K562 (cell line): ENCODE results near the gene CMIP. TPM values are rescaled to one million over a fixed set of nuclear protein-coding genes. Genes with fewer than 3 reads are reported as not detected.

Experiments used
- ATAC-seq: fragments of 200-7000 bp; cut with Tn5 transposase; 3 replicates; pipeline ENCODE4 v1.9.1; 2020; ENCODE audit warnings: moderate library complexity
- BruUV-seq: library from RNA; stranded (reverse); fragments of 400-500 nt; replicated peaks from 2 replicates; lab custom pipeline; 2021; lab: Mats Ljungman, UMichigan
- CTCF ChIA-PET: fragments of 300-600 bp; formaldehyde crosslinking; extraction: SDS; loops from one replicate; lab custom pipeline; 2021; ENCODE audit warnings: low intra/inter-chr PET ratio; lab: Yijun Ruan, JAX
- POLR2A ChIA-PET: fragments of 300-600, 350-650 bp; sonication (Branson Sonifier 250); formaldehyde crosslinking; extraction: SDS; loops from one replicate; lab custom pipeline; 2021; ENCODE audit warnings: antibody characterized with exemption, inconsistent platforms; lab: Yijun Ruan, JAX
- DNase-seq, 4 experiments: peaks; one replicate each; pipeline versions ENCODE4 v3.0.0 to v3.0.0-alpha.2; 2011 to 2018; ENCODE audit warnings: low spot score in 3 of 4, mixed read lengths in 3 of 4; ENCODE audit errors: extremely low read depth in 1 of 4
- FAIRE-seq: peaks from 2 replicates; lab custom pipeline; 2011; peaks lifted over from hg19 to GRCh38; lab: Jason Lieb, UNC
- H2AFZ ChIP-seq: 2 replicates; pipeline ENCODE4 v1.6.0; 2011; ENCODE audit warnings: low read depth, low read length, control low read depth, inconsistent platforms
- H3K27ac ChIP-seq: fragments of 200-600 bp; 3 replicates; pipeline ENCODE4 v1.8.0; 2011; ENCODE audit warnings: low read depth, mild to moderate bottlenecking, control low read depth, inconsistent platforms, low read length, moderate library complexity, mixed read lengths; ENCODE audit errors: extremely low read depth
- H3K27me3 ChIP-seq, 2 experiments: fragments of 300-600 bp in 1 of 2; 2 replicates in 1 of 2; 3 replicates in 1 of 2; pipeline versions ENCODE4 v1.6.0 to v1.8.0; 2011; ENCODE audit warnings: inconsistent platforms in 2 of 2, low read length in 2 of 2, mild to moderate bottlenecking in 1 of 2, mixed read lengths in 1 of 2, moderate library complexity in 1 of 2; ENCODE audit not compliant: control insufficient read depth in 2 of 2, insufficient read depth in 2 of 2
- H3K36me3 ChIP-seq: fragments of 300-600 bp; 3 replicates; pipeline ENCODE4 v1.8.0; 2011; ENCODE audit warnings: mild to moderate bottlenecking, low read length, inconsistent platforms; ENCODE audit not compliant: control insufficient read depth, insufficient read depth
- H3K4me1 ChIP-seq, 2 experiments: fragments of 200-600 bp in 1 of 2; replicated peaks in 1 of 2; 2 replicates in 1 of 2; 3 replicates in 1 of 2; pipeline versions ENCODE4 v1.5.1 to v1.8.0; 2011; ENCODE audit warnings: inconsistent platforms in 2 of 2, low read length in 2 of 2, mild to moderate bottlenecking in 1 of 2, mixed read lengths in 1 of 2, moderate library complexity in 1 of 2; ENCODE audit not compliant: control insufficient read depth in 2 of 2, insufficient read depth in 2 of 2
- H3K4me2 ChIP-seq: 2 replicates; pipeline ENCODE4 v1.6.1; 2011; ENCODE audit warnings: low read length, control low read depth, inconsistent platforms, mixed read lengths; ENCODE audit not compliant: insufficient read depth
- H3K4me3 ChIP-seq: fragments of 200-600 bp; sonication (generic), shearing (Covaris generic); 2 replicates; pipeline ENCODE4 v1.5.1; 2016; ENCODE audit warnings: control low read depth, inconsistent platforms
- H3K79me2 ChIP-seq: fragments of 200-600 bp; 3 replicates; pipeline ENCODE4 v1.8.0; 2011; ENCODE audit warnings: low read length, inconsistent platforms; ENCODE audit not compliant: control insufficient read depth, insufficient read depth
- H3K9ac ChIP-seq, 2 experiments: 2 replicates each; pipeline versions ENCODE4 v1.6.0 to v1.6.1; 2011; ENCODE audit warnings: low read depth in 2 of 2, low read length in 2 of 2, control low read depth in 1 of 2, inconsistent platforms in 1 of 2, mild to moderate bottlenecking in 1 of 2, mixed read lengths in 1 of 2; ENCODE audit not compliant: insufficient read depth in 1 of 2
- H3K9me1 ChIP-seq: one replicate; pipeline ENCODE4 v1.6.0; 2011; ENCODE audit warnings: inconsistent platforms, mild to moderate bottlenecking, low read length, moderate library complexity; ENCODE audit not compliant: control insufficient read depth, insufficient read depth
- H3K9me3 ChIP-seq: replicated peaks from 2 replicates; pipeline ENCODE4 v1.5.1; 2011; ENCODE audit warnings: low read depth, low read length, inconsistent platforms; ENCODE audit not compliant: control insufficient read depth, insufficient read depth
- H4K20me1 ChIP-seq: replicated peaks from 2 replicates; pipeline ENCODE4 v1.6.1; 2011; ENCODE audit warnings: low read length, inconsistent platforms, mixed read lengths; ENCODE audit not compliant: control insufficient read depth, insufficient read depth
- HDAC2 ChIP-seq: fragments of 450-650 bp; IDR thresholded peaks from 2 replicates; pipeline ENCODE4 v1.6.1; 2016; ENCODE audit warnings: mild to moderate bottlenecking
- HMG20A ChIP-seq: fragments of 450-650 bp; formaldehyde crosslinking; conservative IDR thresholded peaks from 2 replicates; pipeline ENCODE4 v1.4.0; 2020; ENCODE audit warnings: mild to moderate bottlenecking, mixed read lengths
- POLR2AphosphoS5 ChIP-seq: IDR thresholded peaks from 2 replicates; pipeline ENCODE4 v1.6.1; 2011; ENCODE audit warnings: mild to moderate bottlenecking, low read depth, low read length, moderate library complexity; ENCODE audit not compliant: control insufficient read depth, insufficient read depth
- POLR2B ChIP-seq: fragments of 450-650 bp; IDR thresholded peaks from 2 replicates; pipeline ENCODE4 v1.6.1; 2018; ENCODE audit warnings: low read depth; ENCODE audit not compliant: partially characterized antibody
- POLR2G ChIP-seq: fragments of 200-400 bp; formaldehyde crosslinking; IDR thresholded peaks from 2 replicates; pipeline ENCODE4 v1.6.1; 2017; ENCODE audit warnings: low read depth, mild to moderate bottlenecking, antibody characterized with exemption, low read length, moderate library complexity
- RBM22 ChIP-seq: fragments of 200-400 bp; formaldehyde crosslinking; IDR thresholded peaks from 2 replicates; pipeline ENCODE4 v1.6.1; 2018; ENCODE audit warnings: low read length, low read depth; ENCODE audit not compliant: poor library complexity, severe bottlenecking
- ZBTB1 ChIP-seq: sonication (generic); formaldehyde crosslinking; IDR thresholded peaks from 2 replicates; pipeline ENCODE4 v1.8.1; 2023; ENCODE audit warnings: missing genetic modification reagents, low read depth, mild to moderate bottlenecking, borderline replicate concordance
- ZNF224 ChIP-seq: sonication (generic); formaldehyde crosslinking; IDR thresholded peaks from 2 replicates; pipeline ENCODE4 v1.8.0; 2022; ENCODE audit warnings: mild to moderate bottlenecking, missing genetic modification reagents
- ZNF511 ChIP-seq: sonication (generic); formaldehyde crosslinking; IDR thresholded peaks from 2 replicates; pipeline ENCODE4 v1.8.0; 2022; ENCODE audit warnings: mild to moderate bottlenecking, missing genetic modification reagents
- WGBS: fragments of 100-300 bp; shearing (Covaris generic); methylation state at CpG from one replicate; pipeline ENCODE4 v1.1.6; 2016; ENCODE audit warnings: low coverage, mixed read lengths; ENCODE audit not compliant: insufficient coverage; ENCODE audit errors: missing lambda C conversion rate; 5-methylcytosine and 5-hydroxymethylcytosine counted together
- in situ Hi-C: fragments of 300-500 bp; cut with MboI; formaldehyde crosslinking; loops from 4 replicates; pipeline ENCODE4 v1.15.0; 2018; ENCODE audit warnings: inconsistent platforms, mixed read lengths
- intact Hi-C: fragments of 100-400 bp; cut with micrococcal nuclease; formaldehyde crosslinking; loops from 2 replicates; pipeline ENCODE4 v1.14.2; 2022
- polyA plus RNA-seq, 8 experiments: library from polyadenylated mRNA; depleted of rRNA in 4 of 8; stranded (reverse) in 5 of 8; unstranded in 3 of 8; fragments of >200 nt; fragmentation: Nextera tagmentation in 2 of 8; fragmentation: Illumina TruSeq in 1 of 8; extraction: Ambion mirVana in 2 of 8; extraction: Trizol in 1 of 8; gene quantifications; 2 replicates each; pipeline versions ENCODE4 v1.2.1 to v1.2.3, GENCODE V29; 2011 to 2014; ENCODE audit warnings: inconsistent platforms in 1 of 8, missing spikeins in 1 of 8
- total RNA-seq, 7 experiments: library from RNA; depleted of rRNA in 6 of 7; stranded (reverse); fragments of >200 nt in 6 of 7; fragmentation: Illumina TruSeq in 2 of 7; extraction: Trizol in 2 of 7; gene quantifications; 2 replicates each; pipeline versions ENCODE4 v1.2.1 to v1.2.3, GENCODE V29; 2011 to 2021; ENCODE audit warnings: low replicate concordance in 1 of 7

Gene CMIP
- total and polyA plus RNA-seq, 9 of the 15 experiments (the other 6 are each of a cell fraction or from before 2014, with no cell fraction given) = 0.94 to 82.5 (median 10.3) TPM

- no peak for ATAC-seq
- Histone ChIP-seq H3K4me1 (peaks cover 2 to 24% of the 10 kb centered on the region in 2 experiments; a peak in 4 of 5 replicates), H3K36me3 (peaks cover 42% of the 10 kb centered on the region)
These were observed 255.0 kb downstream of the CMIP start for GRCh38 chr16:81699596-81699995.

GRCh38 chr16:81700071-81700779 is 255.6 kb downstream of the CMIP start:
- CTCF ChIA-PET = no interaction called here
- peaks cover 2 to 24% of the 10 kb centered on the region in 2 experiments; a peak in 4 of 5 replicates for H3K4me1 ChIP-seq
- H2AFZ ChIP-seq = no peak overlapping the region
- H3K36me3 ChIP-seq = peaks cover 44% of the 10 kb centered on the region
- TF ChIP-seq POLR2AphosphoS5 = peak; percentile 39; the same call in 1 of the 2 replicates
- TF ChIP-seq ZNF224 (CRISPR knock-in tag) = no peak
- no peak for TF ChIP-seq POLR2B
- no peak for TF ChIP-seq ZNF511 (CRISPR knock-in tag)
- peak; percentile 83 for TF ChIP-seq RBM22
- no peak for TF ChIP-seq HMG20A
- peak; percentile 62 for TF ChIP-seq POLR2G
- TF ChIP-seq ZBTB1 (CRISPR knock-in tag) = no peak
- TF ChIP-seq, all 486 proteins: peak for 3
- no peaks in the 10 kb centered on the region; the same call in 1 of the 2 replicates for H4K20me1 ChIP-seq
- in situ Hi-C loops (no loop called here), intact Hi-C loops (no loop called here)
- FAIRE-seq (no peak), DNase-seq (no peak), ATAC-seq (no peak)
- H3K9me3 ChIP-seq = no peaks in the 10 kb centered on the region
- WGBS = 78% methylated on average over 20 of the region's 20 CpGs
- no TSS peak for BruUV-seq
- no peak overlapping the region for H3K9ac ChIP-seq
- POLR2A ChIA-PET = interaction anchor here (0.5 to 0.8 kb wide), 4 partner anchors 8 to 317 kb away, joined by 3 to 4 read pairs (median 3); no protein-coding TSS in a partner anchor
- no peaks in the 10 kb centered on the region for H3K27me3 ChIP-seq
- H3K4me3 ChIP-seq = no peak overlapping the region
- H3K27ac ChIP-seq = no peak overlapping the region
- H3K9me1 ChIP-seq = no peaks in the 10 kb centered on the region
- no peaks in the 10 kb centered on the region for H3K79me2 ChIP-seq
- H3K4me2 ChIP-seq = no peak overlapping the region

More at GRCh38 chr16:81699596-81699995, 255.0 kb downstream of the CMIP start:
- H3K9ac ChIP-seq = no peak overlapping the region
- H4K20me1 ChIP-seq = no peaks in the 10 kb centered on the region
- POLR2A ChIA-PET = interaction anchor here (0.5 to 0.8 kb wide), 4 partner anchors 9 to 317 kb away, joined by 3 to 4 read pairs (median 3); no protein-coding TSS in a partner anchor
- FAIRE-seq = no peak
- no peak overlapping the region for H3K27ac ChIP-seq
- in situ Hi-C loops = loop anchor here (5.0 kb wide), 1 partner anchor 77 kb away; no protein-coding TSS in a partner anchor
- 92% methylated on average over 10 of the region's 10 CpGs for WGBS
- DNase-seq = no peak
- H3K27me3 ChIP-seq = no peaks in the 10 kb centered on the region
- H3K4me2 ChIP-seq = no peak overlapping the region
- no peaks in the 10 kb centered on the region for H3K79me2 ChIP-seq
- intact Hi-C loops = loop anchor here (10.0 kb wide), 1 partner anchor 205 kb away; no protein-coding TSS in a partner anchor
- TF ChIP-seq RBM22 = peak; percentile 85
- peak; percentile 44 for TF ChIP-seq POLR2G
- no peak for TF ChIP-seq HDAC2
- CTCF ChIA-PET = no interaction called here
- H2AFZ ChIP-seq = no peak overlapping the region
- H3K9me1 ChIP-seq = no peaks in the 10 kb centered on the region
- no peak overlapping the region for H3K4me3 ChIP-seq
- no TSS peak for BruUV-seq
- H3K9me3 ChIP-seq = no peaks in the 10 kb centered on the region
